Measurements from ENCODE around the gene NDUFB10. TPM values are rescaled to one million over a fixed set of nuclear protein-coding genes. Genes with fewer than 3 reads are reported as not detected.
A peak's percentile ranks its signal among the peaks of the same experiment; 100 is the strongest.

The NDUFB10 gene
- total RNA-seq, 2 experiments from 2014 or later, result 113 to 118 TPM

DNA sequence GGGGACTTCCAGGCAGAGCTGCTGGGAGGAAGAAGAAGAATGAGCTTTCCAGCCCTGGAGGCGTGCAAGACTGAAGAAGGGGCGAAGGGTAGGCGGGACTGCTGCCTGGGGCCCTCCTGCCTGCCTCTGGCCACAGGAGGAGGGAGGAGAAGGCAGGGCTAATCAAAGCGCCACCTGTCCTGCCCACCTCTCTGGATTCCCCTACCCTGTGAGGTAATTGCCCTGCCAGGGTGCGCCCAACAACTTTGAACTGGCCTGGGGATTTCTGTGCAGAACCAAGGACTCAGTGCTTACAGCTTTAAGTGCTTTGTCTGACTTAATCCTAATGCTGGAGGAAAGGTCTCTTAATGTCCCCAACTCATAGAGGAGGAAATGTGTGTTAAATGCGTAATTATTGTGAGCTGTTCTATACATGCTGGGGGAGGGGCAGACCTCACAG is 22.1 kb downstream of the NDUFB10 start, which contains the start of gene NOXO1:
NOXO1 (minus strand) TSS at position 72 of the 439 bp plus-strand sequence. CDS start 290 bp downstream, outside the sequence.
- no peak within 1 kb of the TSS for H3K4me3 Mint-ChIP-seq
- DNase-seq (peak; percentile 28), ATAC-seq (peak; percentile 16)
- ChIA-PET POLR2A (interaction anchor here (1.2 to 1.8 kb wide), 3 partner anchors 10 to 21 kb away, joined by 4 read pairs; partner anchors contain the start of gene RPS2), CTCF (interaction anchor here (0.7 kb wide), 1 partner anchor 38 kb away, joined by 3 read pairs; the partner anchor contains the start of gene NPW)
- H3K9me3 Mint-ChIP-seq (ENCODE audit: low read depth), result no peaks in the 10 kb centered on the region
- H3K27me3 Mint-ChIP-seq, result peaks cover 17% of the 10 kb centered on the region
- intact Hi-C loops (cut with DNase I, micrococcal nuclease), result no loop called here
- peaks cover 21% of the 10 kb centered on the region for H3K36me3 Mint-ChIP-seq (ENCODE audit: low read depth)
- H3K4me1 Mint-ChIP-seq, result peaks cover 16% of the 10 kb centered on the region
- H3K27ac Mint-ChIP-seq, result no peak within 1 kb of the TSS

DNA sequence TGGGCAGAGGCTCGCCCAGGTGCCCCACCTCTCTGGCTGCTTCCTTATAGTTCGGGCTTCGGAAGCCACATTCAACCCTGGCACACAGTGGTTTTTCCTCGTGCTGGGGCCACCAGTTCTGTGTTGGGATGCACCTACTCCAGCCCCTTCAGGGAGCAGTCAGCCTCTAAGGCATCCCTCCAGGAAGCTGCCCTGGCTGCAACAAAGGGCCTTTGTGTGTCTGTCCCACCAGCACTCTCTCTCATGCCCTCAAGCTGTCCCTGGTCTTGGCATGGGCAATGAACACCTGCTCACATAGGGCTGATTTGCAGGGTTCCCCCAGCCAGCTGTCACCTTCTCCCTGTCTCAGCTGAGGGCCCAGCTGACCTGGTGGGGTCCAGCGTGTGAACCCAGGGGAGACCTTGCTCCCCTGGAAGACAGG is 22.7 kb downstream of the NDUFB10 start:
- peaks cover 23% of the 10 kb centered on the region for H3K36me3 Mint-ChIP-seq (ENCODE audit: low read depth)
- intact Hi-C loops (cut with DNase I, micrococcal nuclease), result no loop called here
- H3K9me3 Mint-ChIP-seq (ENCODE audit: low read depth), result no peaks in the 10 kb centered on the region
- CTCF ChIA-PET, result interaction anchor here (0.9 kb wide), 1 partner anchor 38 kb away, joined by 5 read pairs; no protein-coding TSS in a partner anchor
- ATAC-seq (no peak), DNase-seq (no peak)
- POLR2A ChIA-PET, result interaction anchor here (0.9 to 1.8 kb wide), 4 partner anchors 10 to 173 kb away, joined by 4 to 6 read pairs (median 4); partner anchors contain the start of genes RPS2 and TRAF7
- H3K27me3 Mint-ChIP-seq, result peaks cover 17% of the 10 kb centered on the region
- no peak overlapping the region for H3K4me3 Mint-ChIP-seq
- peaks cover 16% of the 10 kb centered on the region for H3K4me1 Mint-ChIP-seq
- H3K27ac Mint-ChIP-seq, result no peak overlapping the region

DNA sequence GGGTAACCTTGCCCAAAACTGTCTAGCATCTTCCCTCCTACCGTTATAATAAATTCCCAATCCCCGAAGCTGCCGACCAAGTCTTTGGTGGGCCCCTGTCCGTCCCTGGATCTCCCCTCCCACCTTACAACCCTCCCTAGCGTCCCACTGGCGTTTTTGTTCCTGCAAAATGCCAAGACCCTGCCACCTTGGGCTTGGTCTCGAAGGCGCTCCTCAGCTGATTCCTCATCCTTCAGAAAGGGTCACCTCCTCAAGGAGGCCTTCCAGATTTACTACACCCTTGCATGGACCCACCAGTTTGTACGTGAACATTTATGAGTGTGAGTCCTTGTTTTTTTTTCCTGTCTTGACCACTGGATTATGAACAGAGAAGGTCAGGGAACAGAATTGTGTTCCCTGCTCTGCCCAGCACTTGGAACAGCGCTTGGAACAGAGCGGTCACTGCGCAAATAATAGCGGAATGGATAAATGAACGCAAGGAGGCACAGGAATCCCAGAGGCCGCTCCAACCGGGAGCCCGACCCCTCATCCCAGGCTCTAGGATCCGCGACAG is 23.7 kb downstream of the NDUFB10 start:
- intact Hi-C loops (cut with DNase I, micrococcal nuclease), result no loop called here
- H3K4me1 Mint-ChIP-seq, result peaks cover 16% of the 10 kb centered on the region

DNA sequence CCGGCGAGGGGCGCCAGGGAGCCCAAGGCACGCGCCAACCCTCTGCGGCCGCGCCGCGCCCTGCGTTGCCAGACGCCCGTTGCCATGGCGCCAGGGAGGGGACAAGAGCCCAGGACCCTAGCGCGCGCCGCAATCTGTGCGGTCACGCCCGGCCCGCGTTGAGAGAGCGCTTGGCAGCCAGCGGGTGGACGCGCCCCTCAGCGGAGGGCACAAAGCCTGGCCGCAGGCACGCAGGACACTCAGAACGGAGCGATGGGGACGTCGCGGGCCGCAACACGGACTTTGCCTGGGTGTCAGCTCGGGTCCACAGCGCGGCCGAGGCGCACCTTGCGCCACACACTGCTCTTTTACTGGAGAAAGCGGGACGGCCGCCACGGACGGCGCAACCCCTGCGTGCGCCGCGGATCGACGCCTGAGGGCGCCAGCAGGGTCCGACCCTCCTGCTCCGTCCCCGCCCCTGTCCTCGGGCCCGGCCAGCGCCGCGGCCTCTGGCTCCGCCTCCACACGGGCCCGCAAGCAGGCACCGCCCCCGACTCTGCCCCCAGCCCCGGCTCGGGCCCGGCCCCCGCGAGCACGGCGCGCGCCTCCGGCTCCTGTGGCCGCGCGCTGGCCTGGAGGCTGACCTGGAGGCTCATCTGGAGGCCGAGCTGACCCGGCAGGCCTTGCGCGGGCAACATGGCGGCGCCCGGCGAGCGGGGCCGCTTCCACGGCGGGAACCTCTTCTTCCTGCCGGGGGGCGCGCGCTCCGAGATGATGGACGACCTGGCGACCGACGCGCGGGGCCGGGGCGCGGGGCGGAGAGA is 24.4 kb downstream of the NDUFB10 start, which contains the start of gene GFER:
GFER (plus strand) TSS at position 650 of the 803 bp plus-strand sequence; CDS start at position 676, 26 bp downstream.
- peak; percentile 84 for ATAC-seq
- Mint-ChIP-seq H3K9me3 (ENCODE audit: low read depth) (no peaks in the 10 kb centered on the region), H3K4me3 (peak within 1 kb of the TSS; percentile 85), H3K27me3 (peaks cover 20% of the 10 kb centered on the region), H3K4me1 (peaks cover 16% of the 10 kb centered on the region), H3K36me3 (ENCODE audit: low read depth) (peaks cover 18% of the 10 kb centered on the region), H3K27ac (peak within 1 kb of the TSS; percentile 55)
- ChIA-PET POLR2A (interaction anchor here (0.5 to 2.4 kb wide), 2 partner anchors 19 to 20 kb away, joined by 4 to 10 read pairs; partner anchors contain the start of gene RPS2), CTCF (interaction anchor here (0.7 to 1.0 kb wide), 4 partner anchors 12 to 522 kb away, joined by 3 to 4 read pairs (median 4); partner anchors contain the start of gene TBL3)
- intact Hi-C loops (cut with DNase I, micrococcal nuclease), result loop anchor here in 1 of 2 experiments (1.0 kb wide), 2 partner anchors 11 to 40 kb away; partner anchors contain the start of genes MSRB1 and TBL3
- DNase-seq, result peak; percentile 84

More for the DNA sequence above, 23.7 kb downstream of the NDUFB10 start:
- no peak for DNase-seq
- ChIA-PET POLR2A (interaction anchor here (0.5 to 0.9 kb wide), 2 partner anchors 20 to 172 kb away, joined by 4 to 6 read pairs; partner anchors contain the start of gene TRAF7), CTCF (interaction anchor here (0.6 to 1.0 kb wide), 4 partner anchors 11 to 145 kb away, joined by 3 to 5 read pairs (median 4); partner anchors contain the start of gene TBL3)
- Mint-ChIP-seq H3K27me3 (peaks cover 17% of the 10 kb centered on the region), H3K9me3 (ENCODE audit: low read depth) (no peaks in the 10 kb centered on the region), H3K36me3 (ENCODE audit: low read depth) (peaks cover 21% of the 10 kb centered on the region), H3K27ac (no peak overlapping the region), H3K4me3 (peak overlapping the region; percentile 85)
- ATAC-seq, result no peak

DNA sequence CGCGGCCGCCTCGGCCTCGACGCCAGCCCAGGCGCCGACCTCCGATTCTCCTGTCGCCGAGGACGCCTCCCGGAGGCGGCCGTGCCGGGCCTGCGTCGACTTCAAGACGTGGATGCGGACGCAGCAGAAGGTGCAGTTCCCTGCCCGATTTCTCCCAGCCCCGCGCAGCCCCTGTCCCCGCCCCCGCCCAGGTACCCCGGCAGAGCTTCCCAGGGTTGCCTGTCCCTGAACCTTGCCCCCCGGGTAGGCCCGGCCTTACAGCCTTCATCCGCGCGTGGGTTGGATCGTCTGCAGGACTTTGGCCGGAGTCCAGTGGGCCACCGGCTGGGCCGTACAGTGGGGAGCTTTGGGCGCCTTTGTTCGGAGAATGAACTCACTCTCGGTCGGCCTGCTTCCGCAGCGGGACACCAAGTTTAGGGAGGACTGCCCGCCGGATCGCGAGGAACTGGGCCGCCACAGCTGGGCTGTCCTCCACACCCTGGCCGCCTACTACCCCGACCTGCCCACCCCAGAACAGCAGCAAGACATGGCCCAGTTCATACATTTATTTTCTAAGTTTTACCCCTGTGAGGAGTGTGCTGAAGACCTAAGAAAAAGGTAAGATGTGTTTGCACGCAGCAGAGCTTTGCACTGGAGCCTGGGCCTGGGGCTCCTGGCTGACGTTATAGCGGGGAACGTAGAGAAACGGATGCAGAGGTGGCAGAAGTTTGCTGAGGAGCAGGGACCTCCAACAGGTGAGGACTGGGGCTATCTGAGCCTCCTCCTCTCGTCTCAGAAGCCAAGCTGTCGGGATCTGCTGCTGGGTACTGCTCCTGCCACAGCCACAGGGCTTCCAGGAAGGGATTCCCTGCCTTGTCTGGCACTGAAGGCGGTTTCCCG is 25.2 kb downstream of the NDUFB10 start:
- ChIA-PET POLR2A (interaction anchor here (2.4 kb wide), 1 partner anchor 20 kb away, joined by 10 read pairs; the partner anchor contains the start of gene RPS2), CTCF (interaction anchor here (0.7 to 1.7 kb wide), 4 partner anchors 12 to 521 kb away, joined by 3 to 5 read pairs (median 4); partner anchors contain the start of gene TBL3)
- Mint-ChIP-seq H3K36me3 (ENCODE audit: low read depth) (peaks cover 15% of the 10 kb centered on the region), H3K9me3 (ENCODE audit: low read depth) (no peaks in the 10 kb centered on the region), H3K4me3 (peak overlapping the region; percentile 85), H3K27me3 (peaks cover 28% of the 10 kb centered on the region), H3K4me1 (peaks cover 18% of the 10 kb centered on the region), H3K27ac (peak overlapping the region; percentile 55)
- intact Hi-C loops (cut with DNase I, micrococcal nuclease), result loop anchor here in 1 of 2 experiments (1.0 kb wide), 2 partner anchors 12 to 41 kb away; partner anchors contain the start of genes MSRB1 and TBL3
- ATAC-seq, result peak; percentile 20
- no peak for DNase-seq

DNA sequence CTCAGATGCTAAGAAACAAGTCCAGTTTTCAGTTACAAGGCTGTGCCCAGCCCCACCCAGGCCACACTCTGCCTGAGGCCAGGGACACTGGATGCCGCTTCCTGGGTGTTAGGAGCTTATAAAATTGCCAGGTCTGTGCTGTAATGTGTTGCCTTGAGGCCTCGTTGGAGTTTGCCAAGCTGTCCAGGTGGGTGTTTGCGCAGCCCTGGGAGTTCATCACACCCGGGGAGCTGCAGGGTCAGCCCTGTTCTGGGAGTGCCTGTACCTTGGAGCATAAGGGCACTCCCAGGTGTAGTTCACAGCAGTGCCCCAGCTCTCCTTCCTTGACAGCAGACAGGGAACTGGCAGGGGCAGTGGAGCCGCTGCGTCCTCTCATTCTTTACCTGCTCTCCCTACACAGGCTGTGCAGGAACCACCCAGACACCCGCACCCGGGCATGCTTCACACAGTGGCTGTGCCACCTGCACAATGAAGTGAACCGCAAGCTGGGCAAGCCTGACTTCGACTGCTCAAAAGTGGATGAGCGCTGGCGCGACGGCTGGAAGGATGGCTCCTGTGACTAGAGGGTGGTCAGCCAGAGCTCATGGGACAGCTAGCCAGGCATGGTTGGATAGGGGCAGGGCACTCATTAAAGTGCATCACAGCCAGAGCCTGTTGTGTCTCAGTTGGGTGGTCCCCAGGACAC is 26.3 kb downstream of the NDUFB10 start:
- peak overlapping the region; percentile 85 for H3K4me3 Mint-ChIP-seq
- no peaks in the 10 kb centered on the region for H3K9me3 Mint-ChIP-seq (ENCODE audit: low read depth)
- peaks cover 15% of the 10 kb centered on the region for H3K36me3 Mint-ChIP-seq (ENCODE audit: low read depth)

DNA sequence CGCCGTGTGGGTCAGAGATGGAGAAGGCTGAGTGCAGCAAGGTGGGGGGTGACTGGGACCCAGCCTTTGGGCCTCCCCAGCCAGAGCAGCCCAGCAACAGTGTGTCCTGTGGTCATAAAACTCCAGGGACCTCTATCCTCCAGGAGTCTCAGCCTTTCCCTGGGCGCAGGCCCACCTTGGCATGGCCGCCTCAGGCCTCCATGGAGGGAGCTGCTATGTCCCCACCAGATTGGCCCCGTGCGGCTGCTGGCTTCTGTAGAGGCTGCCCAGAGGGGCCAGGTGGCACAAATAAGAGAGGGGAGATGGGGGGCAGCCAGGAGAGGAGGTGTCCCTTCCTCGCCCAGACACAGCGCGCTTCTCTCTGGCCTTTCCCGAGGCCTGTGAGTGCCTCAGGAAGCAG is 27.9 kb downstream of the NDUFB10 start:
- intact Hi-C loops (cut with DNase I, micrococcal nuclease), result no loop called here
- Mint-ChIP-seq H3K36me3 (ENCODE audit: low read depth) (peaks cover 15% of the 10 kb centered on the region), H3K27me3 (peaks cover 26% of the 10 kb centered on the region), H3K4me1 (peaks cover 19% of the 10 kb centered on the region), H3K9me3 (ENCODE audit: low read depth) (no peaks in the 10 kb centered on the region), H3K4me3 (no peak overlapping the region), H3K27ac (no peak overlapping the region)
- CTCF ChIA-PET, result no interaction called here
- POLR2A ChIA-PET, result interaction anchor here (0.9 kb wide), 1 partner anchor 16 kb away, joined by 4 read pairs; no protein-coding TSS in a partner anchor
- no peak for ATAC-seq
- DNase-seq, result no peak

More for the DNA sequence above, 26.3 kb downstream of the NDUFB10 start:
- ChIA-PET POLR2A (interaction anchor here (2.4 kb wide), 1 partner anchor 21 kb away, joined by 10 read pairs; the partner anchor contains the start of gene RPS2), CTCF (interaction anchor here (1.0 to 1.7 kb wide), 3 partner anchors 14 to 21 kb away, joined by 3 to 5 read pairs (median 5); partner anchors contain the start of genes RPS2 and TBL3)
- peaks cover 28% of the 10 kb centered on the region for H3K27me3 Mint-ChIP-seq
- intact Hi-C loops (cut with DNase I, micrococcal nuclease), result no loop called here
- H3K27ac Mint-ChIP-seq, result no peak overlapping the region
- no peak for ATAC-seq
- no peak for DNase-seq
- peaks cover 18% of the 10 kb centered on the region for H3K4me1 Mint-ChIP-seq

DNA sequence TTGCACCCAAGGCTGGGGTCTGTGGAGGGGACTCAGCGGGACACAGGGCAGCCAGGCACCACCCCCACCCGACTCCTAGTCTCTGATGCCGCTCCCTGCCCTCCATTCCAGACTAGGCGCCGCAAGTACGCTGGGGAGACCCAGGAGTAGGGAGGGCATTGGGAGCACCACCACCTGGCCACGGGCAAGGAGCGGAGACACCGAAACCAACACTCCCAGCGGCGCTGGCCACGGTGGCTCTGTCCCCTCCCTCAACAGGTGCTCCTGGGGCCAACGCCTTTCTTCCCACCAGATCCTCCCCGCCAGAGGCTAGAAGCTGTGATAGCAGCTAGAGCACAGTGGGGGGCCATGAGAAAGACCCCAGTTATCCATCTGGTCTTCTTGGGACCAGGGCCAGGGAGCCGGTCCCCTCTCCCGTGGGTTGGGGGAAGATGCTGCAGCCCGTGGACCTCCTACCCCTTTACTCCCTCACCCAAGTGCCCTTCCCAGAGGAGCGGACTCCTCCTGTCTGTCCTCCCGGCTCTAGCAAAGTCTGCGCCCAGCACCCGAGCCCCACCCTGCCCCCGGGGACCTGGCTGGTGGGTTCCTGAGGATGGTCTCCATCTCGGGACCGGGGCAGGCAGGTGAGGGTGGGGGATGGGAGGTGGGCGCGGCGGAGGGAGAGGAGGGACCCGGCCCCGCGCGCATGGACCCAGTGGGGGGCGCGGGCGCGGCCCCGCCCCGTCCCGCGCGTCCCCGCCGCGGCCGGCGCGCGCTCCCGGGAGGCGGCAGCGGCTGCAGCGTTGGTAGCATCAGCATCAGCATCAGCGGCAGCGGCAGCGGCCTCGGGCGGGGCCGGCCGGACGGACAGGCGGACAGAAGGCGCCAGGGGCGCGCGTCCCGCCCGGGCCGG is 30.1 kb downstream of the NDUFB10 start, which contains the start of gene SYNGR3:
SYNGR3 (plus strand) TSS at position 762 of the 892 bp plus-strand sequence. CDS start 133 bp downstream, outside the sequence.
- no peak within 1 kb of the TSS for H3K27ac Mint-ChIP-seq
- H3K4me1 Mint-ChIP-seq, result peaks cover 22% of the 10 kb centered on the region
- intact Hi-C loops (cut with DNase I, micrococcal nuclease), result loop anchor here (2.0 to 10.0 kb wide), 4 partner anchors 17 to 525 kb away; partner anchors contain the start of genes ATP6V0C (in 1 of the 2), CRAMP1 (in 1 of the 2), EME2 (in 1 of the 2) and IFT140 (in 1 of the 2)
- peaks cover 15% of the 10 kb centered on the region for H3K36me3 Mint-ChIP-seq (ENCODE audit: low read depth)
- peaks cover 15% of the 10 kb centered on the region for H3K27me3 Mint-ChIP-seq
- ATAC-seq, result no peak
- no peaks in the 10 kb centered on the region for H3K9me3 Mint-ChIP-seq (ENCODE audit: low read depth)
- CTCF ChIA-PET, result interaction anchor here (1.6 kb wide), 1 partner anchor 15 kb away, joined by 5 read pairs; no protein-coding TSS in a partner anchor
- DNase-seq, result peak; percentile 47
- POLR2A ChIA-PET, result no interaction called here
- peak within 1 kb of the TSS; percentile 56 for H3K4me3 Mint-ChIP-seq

DNA sequence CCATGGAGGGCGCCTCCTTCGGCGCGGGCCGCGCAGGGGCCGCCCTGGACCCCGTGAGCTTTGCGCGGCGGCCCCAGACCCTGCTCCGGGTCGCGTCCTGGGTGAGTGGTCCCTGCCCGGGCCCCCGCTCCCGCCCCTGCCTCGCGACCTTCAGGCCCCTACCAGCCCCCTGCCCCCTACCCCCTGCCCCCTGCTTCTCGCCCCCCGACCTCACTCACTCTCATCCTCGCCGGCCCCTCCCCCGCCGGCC is 30.7 kb downstream of the NDUFB10 start:
- ChIA-PET CTCF (interaction anchor here (1.5 kb wide), 1 partner anchor 151 kb away, joined by 6 read pairs; no protein-coding TSS in a partner anchor), POLR2A (interaction anchor here (2.0 kb wide), 1 partner anchor 25 kb away, joined by 13 read pairs; the partner anchor contains the start of gene RPS2)
- Mint-ChIP-seq H3K27me3 (peaks cover 15% of the 10 kb centered on the region), H3K27ac (no peak overlapping the region), H3K36me3 (ENCODE audit: low read depth) (peaks cover 15% of the 10 kb centered on the region), H3K9me3 (ENCODE audit: low read depth) (no peaks in the 10 kb centered on the region), H3K4me3 (no peak overlapping the region), H3K4me1 (peaks cover 22% of the 10 kb centered on the region)
- ATAC-seq (no peak), DNase-seq (no peak)
- intact Hi-C loops (cut with DNase I, micrococcal nuclease), result loop anchor here in 1 of 2 experiments (5.0 to 10.0 kb wide), 3 partner anchors 218 to 525 kb away; partner anchors contain the start of genes ATP6V0C, CRAMP1, EME2 and IFT140
